Mesodermal cell (in vitro differentiated cells): ENCODE results near the gene CCDC127.
"Not testable (repeated sequence)": the region's sequence is repeated elsewhere in the genome, so short reads cannot be mapped to it uniquely, and the experiment has no call there.

Experiments
- H3K27ac ChIP-seq: 2 replicates; pipeline ENCODE4 v1.7.0; 2013; ENCODE audit warnings: mild to moderate bottlenecking, low read depth, low read length, moderate library complexity; ENCODE audit not compliant: severe bottlenecking
- H3K36me3 ChIP-seq: 2 replicates; pipeline ENCODE4 v1.7.1; 2013; ENCODE audit warnings: mild to moderate bottlenecking, low read length, moderate library complexity; ENCODE audit not compliant: control insufficient read depth, insufficient read depth
- H3K4me1 ChIP-seq: one replicate; pipeline ENCODE4 v1.7.1; 2013; ENCODE audit warnings: mild to moderate bottlenecking, low read length; ENCODE audit not compliant: insufficient read depth, control insufficient read depth, poor library complexity, severe bottlenecking
- H3K4me3 ChIP-seq: 2 replicates; pipeline ENCODE4 v1.7.0; 2013; ENCODE audit warnings: low read length, control low read depth, mild to moderate bottlenecking; ENCODE audit not compliant: insufficient read depth, poor library complexity, severe bottlenecking; ENCODE audit errors: extremely low read depth
- H3K9me3 ChIP-seq: 2 replicates; pipeline ENCODE4 v1.7.1; 2013; ENCODE audit warnings: mild to moderate bottlenecking, low read length, moderate library complexity; ENCODE audit not compliant: control insufficient read depth
- WGBS, 2 experiments: methylation state at CpG; one replicate each; pipeline ENCODE4 v1.1.5; 2013; ENCODE audit warnings: missing lambda C conversion rate in 2 of 2; ENCODE audit not compliant: insufficient coverage in 2 of 2; 5-methylcytosine and 5-hydroxymethylcytosine counted together

Gene CCDC127

DNA sequence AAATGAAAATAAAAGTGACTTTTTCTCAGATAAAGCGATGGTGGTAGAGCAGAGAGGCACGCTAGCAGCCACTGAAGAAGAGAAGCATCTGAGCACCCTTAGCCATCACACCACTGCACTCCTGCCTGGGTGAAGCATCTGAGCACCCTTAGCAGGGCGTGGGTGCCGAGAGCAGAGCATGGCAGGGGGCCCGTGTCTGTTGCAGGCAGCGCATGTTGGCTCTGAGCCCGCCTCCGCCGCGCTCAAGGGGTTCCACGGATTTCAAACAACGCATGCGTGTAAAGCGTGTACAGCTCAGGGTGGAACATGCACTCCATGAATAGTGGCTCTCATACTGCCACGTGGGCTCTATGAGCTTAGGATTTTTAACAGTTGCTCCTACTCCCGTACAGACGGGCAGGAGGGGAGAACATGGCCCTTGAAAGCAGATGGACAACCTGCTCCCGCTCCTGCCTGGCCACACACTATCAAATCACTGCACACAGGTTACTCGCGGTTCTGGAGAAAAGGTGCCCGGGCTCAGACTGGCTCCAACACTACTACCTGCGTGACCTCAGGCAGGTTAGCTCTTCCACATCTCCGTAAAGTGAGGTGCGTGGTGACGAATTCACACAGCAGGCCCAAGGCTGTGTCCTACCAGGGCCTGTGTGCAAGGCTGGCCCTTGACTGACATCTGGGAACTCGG lies 14.6 kb downstream of the CCDC127 start:
- peaks cover 36% of the 10 kb centered on the region for H3K36me3 ChIP-seq
- no peak overlapping the region for H3K27ac ChIP-seq
- H3K4me1 ChIP-seq = peaks cover 16% of the 10 kb centered on the region
- no peak overlapping the region for H3K4me3 ChIP-seq
- 93 to 94% methylated on average over 25 to 26 of the region's 26 CpGs for WGBS, 2 experiments
- H3K9me3 ChIP-seq = no peaks in the 10 kb centered on the region

GRCh38 chr5:201672-202071 lies 16.3 kb downstream of the CCDC127 start:
- peaks cover 36% of the 10 kb centered on the region for H3K36me3 ChIP-seq
- peaks cover 2% of the 10 kb centered on the region for H3K4me1 ChIP-seq
- no peak overlapping the region for H3K27ac ChIP-seq
- H3K9me3 ChIP-seq = no peaks in the 10 kb centered on the region
- no peak overlapping the region for H3K4me3 ChIP-seq
- WGBS, 2 experiments = 83 to 90% methylated on average over 8 of the region's 8 CpGs

- WGBS, 2 experiments = 50 to 67% methylated on average over 1 to 2 of the region's 4 CpGs
- H3K9me3 ChIP-seq = no peaks in the 10 kb centered on the region
- no peak overlapping the region for H3K4me3 ChIP-seq
- H3K36me3 ChIP-seq = peaks cover 36% of the 10 kb centered on the region
- H3K4me1 ChIP-seq = no peaks in the 10 kb centered on the region
- no peak overlapping the region for H3K27ac ChIP-seq
These were observed 17.0 kb downstream of the CCDC127 start for GRCh38 chr5:200985-201384.

GRCh38 chr5:199950-200645 lies 17.9 kb downstream of the CCDC127 start:
- Histone ChIP-seq H3K9me3 (no peaks in the 10 kb centered on the region), H3K4me1 (no peaks in the 10 kb centered on the region), H3K4me3 (no peak overlapping the region), H3K36me3 (peaks cover 28% of the 10 kb centered on the region), H3K27ac (no peak overlapping the region)
- WGBS, 2 experiments = 86 to 90% methylated on average over 22 to 23 of the region's 23 CpGs

DNA sequence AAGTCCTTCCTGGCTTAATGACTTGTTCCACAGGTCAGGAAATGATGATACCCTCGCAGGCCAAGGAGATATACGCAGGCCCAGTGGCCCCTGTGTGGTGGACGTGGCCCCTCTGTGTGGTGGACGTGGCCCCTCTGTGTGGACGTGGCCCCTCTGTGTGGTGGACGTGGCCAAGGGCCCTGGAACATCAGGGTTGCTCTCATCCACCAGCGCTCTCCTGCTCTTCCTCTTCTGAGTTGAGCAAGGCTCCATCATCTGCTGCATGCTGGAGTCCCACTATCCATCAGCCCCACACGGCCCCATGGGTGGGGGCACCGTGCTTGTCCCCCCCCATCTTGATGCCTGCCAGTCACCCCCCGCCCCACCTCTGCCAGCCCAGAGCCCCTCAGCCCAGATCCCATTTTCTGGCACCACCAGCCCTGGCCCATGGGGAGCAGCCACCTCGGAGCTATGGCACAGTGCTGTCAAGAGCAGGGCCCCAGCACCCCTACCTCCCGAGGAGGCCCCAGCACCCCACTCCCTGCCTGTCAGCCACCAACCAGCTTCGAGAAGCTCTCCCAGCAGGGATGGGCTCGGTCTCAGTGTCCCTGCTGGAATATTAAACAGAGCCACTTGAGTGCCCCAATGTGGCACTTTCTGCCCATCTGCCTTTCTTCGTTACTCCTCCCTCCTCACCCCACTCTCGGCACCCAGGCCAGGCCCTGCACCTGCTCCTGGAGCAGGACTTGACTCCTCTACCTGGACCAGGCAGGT lies 18.6 kb downstream of the CCDC127 start:
- Histone ChIP-seq H3K27ac (no peak overlapping the region), H3K4me1 (no peaks in the 10 kb centered on the region), H3K9me3 (no peaks in the 10 kb centered on the region), H3K4me3 (no peak overlapping the region), H3K36me3 (peaks cover 21% of the 10 kb centered on the region)
- WGBS, 2 experiments = 92% methylated on average over 7 to 16 of the region's 16 CpGs

GRCh38 chr5:198516-199196 lies 19.3 kb downstream of the CCDC127 start:
- H3K9me3 ChIP-seq = no peaks in the 10 kb centered on the region
- H3K27ac ChIP-seq = no peak overlapping the region
- peaks cover 14% of the 10 kb centered on the region for H3K36me3 ChIP-seq
- 95 to 96% methylated on average over 18 to 21 of the region's 21 CpGs for WGBS, 2 experiments
- no peak overlapping the region for H3K4me3 ChIP-seq
- H3K4me1 ChIP-seq = no peaks in the 10 kb centered on the region

DNA sequence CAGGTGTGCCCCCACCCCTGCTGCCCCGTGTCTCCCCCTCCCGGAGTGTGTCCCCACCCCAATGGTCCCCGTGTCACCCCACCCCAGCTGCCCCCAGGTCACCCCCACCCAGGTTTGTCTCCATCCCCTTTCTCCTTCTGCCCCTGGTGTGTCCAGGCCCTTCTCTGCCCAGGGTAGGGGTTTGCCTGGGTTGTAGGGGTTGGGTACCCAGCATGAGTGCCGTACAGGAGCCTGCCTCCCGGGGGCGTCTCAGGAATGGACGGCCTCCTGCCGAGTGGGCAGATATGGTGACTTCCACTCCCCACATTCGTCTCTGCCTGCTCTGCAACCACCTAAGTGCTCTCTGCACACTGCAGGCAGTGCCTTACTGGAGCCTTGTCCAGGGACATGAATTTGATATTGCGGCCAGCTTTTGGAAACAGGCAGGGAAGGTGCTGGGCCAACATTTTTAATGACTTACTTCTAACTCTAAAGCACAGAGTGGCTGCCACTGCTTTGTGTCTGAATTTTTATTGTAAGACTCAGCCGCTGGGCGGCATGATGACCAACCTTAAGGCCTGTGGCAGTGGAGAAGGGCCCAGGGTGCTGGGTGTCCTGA lies 20.0 kb downstream of the CCDC127 start:
- Histone ChIP-seq H3K9me3 (no peaks in the 10 kb centered on the region), H3K4me3 (no peak overlapping the region), H3K36me3 (peaks cover 8% of the 10 kb centered on the region), H3K27ac (no peak overlapping the region), H3K4me1 (no peaks in the 10 kb centered on the region)
- WGBS, 2 experiments = 94 to 97% methylated on average over 4 to 8 of the region's 12 CpGs

GRCh38 chr5:197031-197430 lies 20.9 kb downstream of the CCDC127 start:
- H3K4me3 ChIP-seq, H3K27ac ChIP-seq, H3K36me3 ChIP-seq, H3K4me1 ChIP-seq, H3K9me3 ChIP-seq: not testable (repeated sequence)
- 84 to 87% methylated on average over 13 of the region's 18 CpGs for WGBS, 2 experiments

DNA sequence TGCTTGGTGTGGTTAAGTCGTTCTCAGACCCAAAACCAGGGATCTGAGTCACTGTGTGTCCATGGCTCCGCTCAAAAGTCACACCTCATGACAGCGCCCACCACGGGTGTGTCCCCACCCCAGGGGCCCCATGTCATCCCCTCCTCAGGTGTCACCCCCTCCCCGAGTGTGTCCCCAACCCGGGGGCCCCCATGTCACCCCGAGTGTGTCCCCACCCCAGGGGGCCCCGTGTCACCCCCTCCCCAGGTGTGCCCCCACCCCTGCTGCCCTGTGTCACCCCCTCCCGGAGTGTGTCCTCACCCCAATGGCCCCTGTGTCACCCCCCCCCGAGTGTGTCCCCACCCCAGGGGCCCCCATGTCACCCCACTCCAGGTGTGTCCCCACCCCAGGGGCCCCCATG lies 21.6 kb downstream of the CCDC127 start:
- H3K36me3 ChIP-seq = peaks cover 8% of the 10 kb centered on the region
- no peaks in the 10 kb centered on the region for H3K4me1 ChIP-seq
- H3K4me3 ChIP-seq = no peak overlapping the region
- H3K9me3 ChIP-seq = no peaks in the 10 kb centered on the region
- no peak overlapping the region for H3K27ac ChIP-seq
- 85 to 95% methylated on average over 3 to 4 of the region's 10 CpGs for WGBS, 2 experiments

- no peak overlapping the region for H3K4me3 ChIP-seq
- no peak overlapping the region for H3K27ac ChIP-seq
- no peaks in the 10 kb centered on the region for H3K9me3 ChIP-seq
- 83 to 85% methylated on average over 24 to 29 of the region's 33 CpGs for WGBS, 2 experiments
- H3K36me3 ChIP-seq = peaks cover 8% of the 10 kb centered on the region
- no peaks in the 10 kb centered on the region for H3K4me1 ChIP-seq
These were observed 22.4 kb downstream of the CCDC127 start for GRCh38 chr5:195401-196160.
